Measurements from ENCODE around the gene SOBP.

The SOBP gene

DNA sequence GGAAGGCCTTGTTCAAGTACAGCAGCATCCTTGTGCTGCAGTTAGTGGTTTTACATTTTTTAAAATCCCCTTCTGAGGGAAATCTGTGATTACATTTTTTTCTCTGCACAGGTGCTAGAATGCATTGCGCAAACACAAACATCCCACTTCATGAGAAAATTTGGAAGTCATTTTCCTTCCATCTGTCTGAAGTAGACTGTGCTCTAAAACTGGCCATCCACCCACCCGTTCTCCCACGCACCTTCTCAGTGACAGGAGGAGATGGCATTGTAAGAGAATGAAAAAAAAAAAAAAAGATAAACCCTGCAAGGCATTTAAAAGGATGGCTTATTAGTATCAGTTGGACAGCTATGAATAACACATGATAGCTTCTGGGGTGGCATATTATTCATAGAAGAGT, 65.0 kb downstream of the SOBP start:
- no peak overlapping the region for H3K27ac ChIP-seq (ENCODE audit: low read length)
- H4K20me1 ChIP-seq (ENCODE audit: insufficient read depth, low read length): no peaks in the 10 kb centered on the region
- H3K4me3 ChIP-seq (ENCODE audit: low read depth in 1 of 2, low read length in 2 of 2): no peak overlapping the region
- no peak for ATAC-seq (ENCODE audit: insufficient read depth, low read depth)
- no peak for DNase-seq
- H3K36me3 ChIP-seq (ENCODE audit: insufficient read depth, low read length): 0 out of 2 replicates have a peak, but pooled peaks cover 2% of the 10 kb centered on the region
- no peaks in the 10 kb centered on the region for H3K9me3 ChIP-seq (ENCODE audit: insufficient read depth, low read length, severe bottlenecking)
- no peaks in the 10 kb centered on the region for H3K79me2 ChIP-seq (ENCODE audit: insufficient read depth, low read length)
- H3K4me2 ChIP-seq (ENCODE audit: insufficient read depth, low read length): no peak overlapping the region
- no peaks in the 10 kb centered on the region for H3K4me1 ChIP-seq (ENCODE audit: insufficient read depth, low read length)
- no peaks in the 10 kb centered on the region for H3K27me3 ChIP-seq (ENCODE audit: insufficient read depth, low read length, poor library complexity)
- no peak overlapping the region for H2AFZ ChIP-seq (ENCODE audit: low read depth, low read length)
- no peak overlapping the region for H3K9ac ChIP-seq (ENCODE audit: low read depth, low read length)
- no peak for TF ChIP-seq EZH2 (IDR thresholded peaks at IDR 0.05; ENCODE audit: borderline replicate concordance, low read depth, low read length, severe bottlenecking)
- TF ChIP-seq, protein P1, sequence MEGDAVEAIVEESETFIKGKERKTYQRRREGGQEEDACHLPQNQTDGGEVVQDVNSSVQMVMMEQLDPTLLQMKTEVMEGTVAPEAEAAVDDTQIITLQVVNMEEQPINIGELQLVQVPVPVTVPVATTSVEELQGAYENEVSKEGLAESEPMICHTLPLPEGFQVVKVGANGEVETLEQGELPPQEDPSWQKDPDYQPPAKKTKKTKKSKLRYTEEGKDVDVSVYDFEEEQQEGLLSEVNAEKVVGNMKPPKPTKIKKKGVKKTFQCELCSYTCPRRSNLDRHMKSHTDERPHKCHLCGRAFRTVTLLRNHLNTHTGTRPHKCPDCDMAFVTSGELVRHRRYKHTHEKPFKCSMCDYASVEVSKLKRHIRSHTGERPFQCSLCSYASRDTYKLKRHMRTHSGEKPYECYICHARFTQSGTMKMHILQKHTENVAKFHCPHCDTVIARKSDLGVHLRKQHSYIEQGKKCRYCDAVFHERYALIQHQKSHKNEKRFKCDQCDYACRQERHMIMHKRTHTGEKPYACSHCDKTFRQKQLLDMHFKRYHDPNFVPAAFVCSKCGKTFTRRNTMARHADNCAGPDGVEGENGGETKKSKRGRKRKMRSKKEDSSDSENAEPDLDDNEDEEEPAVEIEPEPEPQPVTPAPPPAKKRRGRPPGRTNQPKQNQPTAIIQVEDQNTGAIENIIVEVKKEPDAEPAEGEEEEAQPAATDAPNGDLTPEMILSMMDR (IDR thresholded peaks at IDR 0.05; ENCODE audit: borderline replicate concordance, extremely low read depth, low read length, poor library complexity, severe bottlenecking): no peak

DNA sequence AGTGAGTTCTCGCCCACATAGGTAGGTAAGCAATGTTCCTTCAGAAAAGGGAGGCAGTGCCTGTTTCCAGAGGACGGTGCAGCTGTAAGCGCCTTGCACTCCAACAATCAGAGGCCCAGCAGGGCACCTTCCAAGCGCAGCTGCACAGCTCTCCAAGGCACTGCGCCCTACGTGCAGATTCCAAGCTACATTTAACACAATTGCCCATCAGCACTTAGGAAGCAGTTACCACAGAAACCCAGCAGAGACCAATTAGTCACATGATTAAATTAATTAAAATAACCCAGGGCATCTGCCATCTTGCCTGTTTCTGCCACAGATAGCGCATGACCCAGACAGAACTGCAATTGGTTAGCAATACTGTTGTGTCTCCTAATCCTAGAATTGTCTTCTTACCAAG, 65.5 kb downstream of the SOBP start:
- no peaks in the 10 kb centered on the region for H4K20me1 ChIP-seq (ENCODE audit: insufficient read depth, low read length)
- H3K36me3 ChIP-seq (ENCODE audit: insufficient read depth, low read length): no peaks in the 10 kb centered on the region
- H3K4me1 ChIP-seq (ENCODE audit: insufficient read depth, low read length): no peaks in the 10 kb centered on the region
- no peak overlapping the region for H3K4me2 ChIP-seq (ENCODE audit: insufficient read depth, low read length)
- no peaks in the 10 kb centered on the region for H3K9me3 ChIP-seq (ENCODE audit: insufficient read depth, low read length, severe bottlenecking)
- H3K79me2 ChIP-seq (ENCODE audit: insufficient read depth, low read length): no peaks in the 10 kb centered on the region
- DNase-seq: no peak
- no peak overlapping the region for H3K9ac ChIP-seq (ENCODE audit: low read depth, low read length)
- H3K27me3 ChIP-seq (ENCODE audit: insufficient read depth, low read length, poor library complexity): no peaks in the 10 kb centered on the region
- no peak for ATAC-seq (ENCODE audit: insufficient read depth, low read depth)
- no peak for TF ChIP-seq EZH2 (IDR thresholded peaks at IDR 0.05; ENCODE audit: borderline replicate concordance, low read depth, low read length, severe bottlenecking)
- TF ChIP-seq, protein P1 (IDR thresholded peaks at IDR 0.05; ENCODE audit: borderline replicate concordance, extremely low read depth, low read length, poor library complexity, severe bottlenecking): no peak
- no peak overlapping the region for H3K27ac ChIP-seq (ENCODE audit: low read length)
- H3K4me3 ChIP-seq (ENCODE audit: low read depth in 1 of 2, low read length in 2 of 2): no peak overlapping the region
- H2AFZ ChIP-seq (ENCODE audit: low read depth, low read length): no peak overlapping the region

DNA sequence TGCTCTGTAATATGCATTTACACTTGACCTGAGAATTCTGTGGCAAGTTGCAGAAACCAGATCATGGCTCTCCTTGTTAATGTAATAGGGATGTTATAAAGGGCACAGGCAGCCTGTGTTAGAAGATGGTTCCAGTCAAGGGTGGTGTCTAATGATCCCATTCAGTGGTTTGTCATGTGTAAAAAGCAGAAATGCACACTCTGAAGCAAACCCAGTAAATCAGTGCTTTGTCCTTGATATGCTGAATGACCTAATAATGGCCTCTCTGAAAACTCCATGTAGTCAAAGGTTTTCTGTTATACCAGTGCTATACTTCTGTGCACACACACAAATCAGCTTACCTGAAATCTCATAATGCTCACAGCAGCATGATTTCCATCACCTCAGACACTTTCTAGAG, 66.2 kb downstream of the SOBP start:
- H3K4me2 ChIP-seq (ENCODE audit: insufficient read depth, low read length): no peak overlapping the region
- no peak overlapping the region for H3K4me3 ChIP-seq (ENCODE audit: low read depth in 1 of 2, low read length in 2 of 2)
- DNase-seq (no peak), ATAC-seq (ENCODE audit: insufficient read depth, low read depth) (no peak)
- H3K36me3 ChIP-seq (ENCODE audit: insufficient read depth, low read length): no peaks in the 10 kb centered on the region
- H4K20me1 ChIP-seq (ENCODE audit: insufficient read depth, low read length): no peaks in the 10 kb centered on the region
- H3K27me3 ChIP-seq (ENCODE audit: insufficient read depth, low read length, poor library complexity): no peaks in the 10 kb centered on the region
- H3K79me2 ChIP-seq (ENCODE audit: insufficient read depth, low read length): no peaks in the 10 kb centered on the region
- TF ChIP-seq, protein P1 (IDR thresholded peaks at IDR 0.05; ENCODE audit: borderline replicate concordance, extremely low read depth, low read length, poor library complexity, severe bottlenecking): no peak
- TF ChIP-seq EZH2 (IDR thresholded peaks at IDR 0.05; ENCODE audit: borderline replicate concordance, low read depth, low read length, severe bottlenecking): no peak
- no peaks in the 10 kb centered on the region for H3K4me1 ChIP-seq (ENCODE audit: insufficient read depth, low read length)
- H3K27ac ChIP-seq (ENCODE audit: low read length): no peak overlapping the region
- no peaks in the 10 kb centered on the region for H3K9me3 ChIP-seq (ENCODE audit: insufficient read depth, low read length, severe bottlenecking)
- H2AFZ ChIP-seq (ENCODE audit: low read depth, low read length): no peak overlapping the region
- H3K9ac ChIP-seq (ENCODE audit: low read depth, low read length): no peak overlapping the region

DNA sequence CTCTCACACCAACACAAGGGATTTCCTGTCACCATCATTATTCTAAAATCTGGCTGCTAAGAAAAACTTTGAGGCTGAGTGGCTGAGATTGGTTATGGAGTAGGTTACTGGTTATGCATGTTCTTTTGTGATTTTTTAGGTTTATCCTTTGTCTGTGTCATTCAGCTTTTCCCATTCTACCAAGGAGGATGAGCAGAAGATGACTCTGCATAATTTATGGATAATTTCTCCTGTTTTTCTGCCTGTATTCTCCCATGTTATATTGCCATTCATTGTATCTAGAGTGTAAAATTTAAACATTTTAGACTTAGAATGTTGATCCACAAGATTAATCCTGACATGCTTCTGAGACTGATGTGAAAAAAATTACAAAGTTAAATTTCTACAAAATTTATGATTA, 67.8 kb downstream of the SOBP start:
- no peaks in the 10 kb centered on the region for H3K79me2 ChIP-seq (ENCODE audit: insufficient read depth, low read length)
- H3K36me3 ChIP-seq (ENCODE audit: insufficient read depth, low read length): no peaks in the 10 kb centered on the region
- TF ChIP-seq, protein P1 (IDR thresholded peaks at IDR 0.05; ENCODE audit: borderline replicate concordance, extremely low read depth, low read length, poor library complexity, severe bottlenecking): no peak
- TF ChIP-seq EZH2 (IDR thresholded peaks at IDR 0.05; ENCODE audit: borderline replicate concordance, low read depth, low read length, severe bottlenecking): no peak
- no peak overlapping the region for H3K27ac ChIP-seq (ENCODE audit: low read length)
- H3K4me2 ChIP-seq (ENCODE audit: insufficient read depth, low read length): no peak overlapping the region
- H3K9me3 ChIP-seq (ENCODE audit: insufficient read depth, low read length, severe bottlenecking): no peaks in the 10 kb centered on the region
- H3K9ac ChIP-seq (ENCODE audit: low read depth, low read length): no peak overlapping the region
- no peaks in the 10 kb centered on the region for H4K20me1 ChIP-seq (ENCODE audit: insufficient read depth, low read length)
- H3K27me3 ChIP-seq (ENCODE audit: insufficient read depth, low read length, poor library complexity): no peaks in the 10 kb centered on the region
- no peak overlapping the region for H2AFZ ChIP-seq (ENCODE audit: low read depth, low read length)
- no peaks in the 10 kb centered on the region for H3K4me1 ChIP-seq (ENCODE audit: insufficient read depth, low read length)
- ATAC-seq (ENCODE audit: insufficient read depth, low read depth) (no peak), DNase-seq (no peak)
- no peak overlapping the region for H3K4me3 ChIP-seq (ENCODE audit: low read depth in 1 of 2, low read length in 2 of 2)
